Progenitor cell of endocrine pancreas (in vitro differentiated cells): ENCODE results near the gene NUDT5. TPM values are rescaled to one million over a fixed set of nuclear protein-coding genes. Genes with fewer than 3 reads are reported as not detected.
A peak's percentile ranks its signal among the peaks of the same experiment; 100 is the strongest.
"Not testable (repeated sequence)": the region's sequence is repeated elsewhere in the genome, so short reads cannot be mapped to it uniquely, and the experiment has no call there.

Source experiments
- DNase-seq: peaks from one replicate; pipeline ENCODE4 v3.0.0; 2021; ENCODE audit warnings: low spot score; ENCODE audit not compliant: unreplicated experiment
- H3K27ac Mint-ChIP-seq: 2 replicates; pipeline ENCODE4 v1.8.0; 2021; ENCODE audit warnings: mild to moderate bottlenecking, moderate library complexity, mixed read lengths
- H3K27me3 Mint-ChIP-seq: 2 replicates; pipeline ENCODE4 v1.8.0; 2021; ENCODE audit warnings: mixed read lengths
- H3K36me3 Mint-ChIP-seq: 2 replicates; pipeline ENCODE4 v1.8.0; 2022; ENCODE audit warnings: mixed read lengths; ENCODE audit not compliant: insufficient read depth
- H3K4me1 Mint-ChIP-seq: 2 replicates; pipeline ENCODE4 v1.8.0; 2021; ENCODE audit warnings: low read depth, mixed read lengths
- H3K4me3 Mint-ChIP-seq: 2 replicates; pipeline ENCODE4 v1.8.0; 2021; ENCODE audit warnings: low read depth, mild to moderate bottlenecking, moderate library complexity, mixed read lengths
- H3K9me3 Mint-ChIP-seq: 2 replicates; pipeline ENCODE4 v1.8.0; 2021; ENCODE audit warnings: low read depth, mixed read lengths
- total RNA-seq: library from RNA; stranded (reverse); gene quantifications from 2 replicates; pipeline ENCODE4 v1.2.1, GENCODE V29; 2021
- TF ChIP-seq, protein P1 (sequence below): fragments of 200-600 bp; sonication (generic); IDR thresholded peaks from one replicate; pipeline ENCODE4 v1.5.0; 2021; ENCODE audit warnings: antibody characterized with exemption, mild to moderate bottlenecking; ENCODE audit not compliant: unreplicated experiment

Gene NUDT5
- total RNA-seq, 1 donor from 2014 or later, result 56.5 TPM

DNA sequence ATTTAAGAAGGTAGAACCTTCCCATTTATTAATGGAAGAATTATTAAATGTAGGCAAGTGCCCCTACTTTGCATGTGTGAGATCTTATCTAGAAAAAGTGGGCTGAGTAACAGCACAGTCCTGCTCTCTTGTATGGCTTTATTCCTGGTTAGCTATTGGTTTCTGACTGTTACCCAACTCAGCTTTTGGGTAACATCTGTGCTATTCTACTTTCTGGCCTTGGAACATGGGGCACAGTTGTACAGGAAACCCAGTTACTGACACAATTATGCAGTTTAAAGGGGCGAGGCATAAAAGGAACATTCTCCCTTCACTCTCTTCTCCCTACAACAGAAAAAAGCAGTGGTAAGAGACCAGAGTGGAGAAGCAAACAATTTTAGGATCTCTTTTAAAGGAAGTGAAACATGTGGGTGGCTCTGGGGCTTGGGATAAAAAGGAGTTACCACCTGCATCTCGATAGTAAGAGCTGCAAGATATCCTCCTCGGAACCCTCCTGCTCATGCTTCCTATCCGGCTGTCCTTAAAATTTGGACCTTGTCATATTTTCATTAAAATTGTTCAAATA lies 16.0 kb downstream of the NUDT5 start:
- Mint-ChIP-seq H3K27ac (no peak overlapping the region), H3K27me3 (no peaks in the 10 kb centered on the region), H3K36me3 (peaks cover 3% of the 10 kb centered on the region), H3K4me1 (no peaks in the 10 kb centered on the region), H3K4me3 (no peak overlapping the region), H3K9me3 (no peaks in the 10 kb centered on the region)
- no peak for DNase-seq
- TF ChIP-seq, protein P1, sequence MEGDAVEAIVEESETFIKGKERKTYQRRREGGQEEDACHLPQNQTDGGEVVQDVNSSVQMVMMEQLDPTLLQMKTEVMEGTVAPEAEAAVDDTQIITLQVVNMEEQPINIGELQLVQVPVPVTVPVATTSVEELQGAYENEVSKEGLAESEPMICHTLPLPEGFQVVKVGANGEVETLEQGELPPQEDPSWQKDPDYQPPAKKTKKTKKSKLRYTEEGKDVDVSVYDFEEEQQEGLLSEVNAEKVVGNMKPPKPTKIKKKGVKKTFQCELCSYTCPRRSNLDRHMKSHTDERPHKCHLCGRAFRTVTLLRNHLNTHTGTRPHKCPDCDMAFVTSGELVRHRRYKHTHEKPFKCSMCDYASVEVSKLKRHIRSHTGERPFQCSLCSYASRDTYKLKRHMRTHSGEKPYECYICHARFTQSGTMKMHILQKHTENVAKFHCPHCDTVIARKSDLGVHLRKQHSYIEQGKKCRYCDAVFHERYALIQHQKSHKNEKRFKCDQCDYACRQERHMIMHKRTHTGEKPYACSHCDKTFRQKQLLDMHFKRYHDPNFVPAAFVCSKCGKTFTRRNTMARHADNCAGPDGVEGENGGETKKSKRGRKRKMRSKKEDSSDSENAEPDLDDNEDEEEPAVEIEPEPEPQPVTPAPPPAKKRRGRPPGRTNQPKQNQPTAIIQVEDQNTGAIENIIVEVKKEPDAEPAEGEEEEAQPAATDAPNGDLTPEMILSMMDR, result no peak

DNA sequence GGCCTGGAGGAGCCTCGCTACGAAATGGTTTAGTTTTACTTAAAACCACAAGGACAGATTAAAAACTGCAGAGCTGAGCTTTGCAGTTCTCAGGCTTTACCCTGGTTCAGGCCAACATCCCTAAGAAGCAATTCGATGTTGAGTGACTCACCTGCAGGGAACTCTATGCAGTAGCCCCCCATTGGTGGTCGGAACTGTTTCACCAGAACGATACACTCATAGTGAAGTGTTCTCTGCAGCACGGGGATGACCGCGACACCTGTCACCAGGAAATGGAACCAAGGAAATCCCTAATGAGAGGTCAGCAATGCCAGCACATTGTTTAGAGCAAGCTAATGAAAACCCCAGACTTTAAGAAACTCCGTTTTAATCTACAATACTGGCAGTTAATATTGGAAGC lies 18.0 kb downstream of the NUDT5 start:
- TF ChIP-seq, protein P1, result no peak
- Mint-ChIP-seq H3K27me3 (no peaks in the 10 kb centered on the region), H3K4me3 (no peak overlapping the region), H3K9me3 (no peaks in the 10 kb centered on the region), H3K36me3 (peaks cover 10% of the 10 kb centered on the region), H3K27ac (no peak overlapping the region), H3K4me1 (no peaks in the 10 kb centered on the region)
- no peak for DNase-seq

DNA sequence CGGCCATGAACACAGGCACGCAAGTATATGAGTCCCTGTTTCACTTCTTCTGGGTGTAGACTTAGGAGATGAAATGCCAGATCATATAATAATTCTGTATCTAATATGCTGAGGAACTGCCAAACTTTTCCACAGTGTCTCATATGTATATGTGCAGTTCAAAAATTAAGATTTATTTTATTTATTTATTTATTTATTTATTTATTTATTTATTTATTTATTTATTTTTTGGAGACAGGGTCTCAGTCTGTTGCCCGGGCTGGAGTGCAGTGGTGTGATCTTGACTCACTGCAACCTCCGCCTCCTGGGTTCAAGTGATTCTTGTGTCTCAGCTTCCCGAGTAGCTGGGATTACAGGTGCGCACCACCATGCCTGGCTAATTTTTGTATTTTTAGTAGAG lies 24.2 kb downstream of the NUDT5 start:
- H3K36me3 Mint-ChIP-seq, result peaks cover 27% of the 10 kb centered on the region
- H3K4me3 Mint-ChIP-seq, H3K9me3 Mint-ChIP-seq, H3K27ac Mint-ChIP-seq, H3K4me1 Mint-ChIP-seq, H3K27me3 Mint-ChIP-seq, DNase-seq: not testable (repeated sequence)

DNA sequence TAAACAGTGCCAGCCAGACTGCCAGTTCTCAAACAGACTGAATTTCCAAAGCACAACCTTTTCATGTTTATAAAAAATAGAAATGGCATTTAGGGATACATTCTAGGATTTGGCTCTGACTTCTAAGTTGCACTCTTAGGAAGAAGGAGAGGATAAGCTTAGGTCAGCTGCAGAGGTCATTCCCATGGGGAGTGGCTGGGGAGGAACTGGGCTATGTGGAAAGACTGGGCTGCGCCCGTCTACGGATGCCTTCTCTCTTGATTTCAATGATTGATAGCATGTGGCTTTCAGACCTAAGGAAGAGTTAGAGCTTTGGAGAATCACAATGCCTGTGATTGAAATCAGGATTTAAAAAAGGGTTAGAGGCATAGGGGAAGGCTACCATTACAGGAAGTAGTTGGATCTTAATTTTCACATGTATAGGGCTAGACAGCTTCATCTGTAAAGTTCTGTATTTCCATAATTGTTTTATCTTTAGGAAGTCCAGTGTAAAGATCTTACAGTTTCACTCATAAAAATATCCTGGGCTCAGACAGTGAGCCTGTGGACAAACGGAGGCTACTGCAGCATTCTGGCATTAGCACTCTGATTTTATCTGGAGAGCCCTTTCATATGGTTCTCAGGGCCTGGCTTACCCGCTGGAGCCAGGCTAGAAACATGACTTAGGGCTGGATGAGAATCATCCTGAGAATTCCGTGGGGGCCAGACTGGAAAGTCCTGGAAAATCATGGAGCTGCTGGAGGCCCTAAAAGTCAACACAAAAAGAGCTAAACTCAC lies 29.5 kb downstream of the NUDT5 start:
- Mint-ChIP-seq H3K36me3 (peaks cover 20% of the 10 kb centered on the region), H3K27ac (no peak overlapping the region), H3K4me3 (no peak overlapping the region), H3K27me3 (no peaks in the 10 kb centered on the region), H3K4me1 (peaks cover 4% of the 10 kb centered on the region), H3K9me3 (no peaks in the 10 kb centered on the region)
- DNase-seq, result no peak
- TF ChIP-seq, protein P1, result no peak

DNA sequence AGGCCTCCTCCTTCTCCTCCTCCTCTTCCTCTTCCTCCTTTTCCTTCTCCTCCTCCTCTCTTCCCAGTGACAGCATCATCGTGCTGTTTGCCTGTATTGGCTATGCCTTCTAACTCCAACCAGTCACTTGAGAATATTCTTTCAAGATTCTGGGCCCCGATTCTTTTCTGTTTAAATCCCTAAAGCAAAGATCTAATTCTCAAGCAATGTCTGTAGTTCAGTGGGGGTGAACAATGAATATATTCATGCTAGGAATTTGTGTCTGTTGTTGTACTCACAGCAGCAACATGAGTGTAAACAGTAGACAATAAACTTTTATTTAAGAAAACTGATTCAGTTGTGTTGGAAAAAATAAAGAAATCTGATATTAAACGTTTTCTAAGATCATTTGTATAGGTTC lies 30.7 kb downstream of the NUDT5 start:
- H3K4me3 Mint-ChIP-seq, result no peak overlapping the region
- H3K36me3 Mint-ChIP-seq, result peaks cover 17% of the 10 kb centered on the region
- peak overlapping the region; percentile 69 for H3K27ac Mint-ChIP-seq
- H3K27me3 Mint-ChIP-seq, result no peaks in the 10 kb centered on the region
- no peak for DNase-seq
- no peaks in the 10 kb centered on the region for H3K9me3 Mint-ChIP-seq
- TF ChIP-seq, protein P1, result no peak
- peaks cover 4% of the 10 kb centered on the region for H3K4me1 Mint-ChIP-seq

DNA sequence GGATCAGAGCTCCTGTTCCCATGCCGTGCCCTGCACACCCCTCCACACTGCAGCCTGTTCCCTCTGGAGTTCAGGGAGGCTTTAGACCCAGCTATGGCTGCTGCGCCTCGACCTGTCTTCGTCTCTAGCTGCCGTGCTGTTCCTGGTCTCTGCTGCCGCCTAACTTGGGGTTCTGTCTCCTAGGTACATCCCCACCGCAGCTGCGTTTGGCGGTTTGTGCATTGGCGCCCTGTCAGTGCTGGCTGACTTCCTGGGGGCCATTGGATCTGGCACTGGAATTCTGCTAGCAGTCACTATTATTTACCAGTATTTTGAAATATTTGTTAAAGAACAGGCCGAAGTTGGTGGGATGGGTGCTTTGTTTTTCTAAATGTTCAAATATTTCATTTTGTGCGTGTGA lies 31.6 kb downstream of the NUDT5 start:
- Mint-ChIP-seq H3K36me3 (peaks cover 14% of the 10 kb centered on the region), H3K4me1 (peaks cover 1% of the 10 kb centered on the region), H3K27me3 (no peaks in the 10 kb centered on the region), H3K4me3 (no peak overlapping the region), H3K27ac (no peak overlapping the region), H3K9me3 (no peaks in the 10 kb centered on the region)
- TF ChIP-seq, protein P1, result no peak
- DNase-seq, result no peak
